ENCODE measurements around the gene FBN2.

Gene FBN2

DNA sequence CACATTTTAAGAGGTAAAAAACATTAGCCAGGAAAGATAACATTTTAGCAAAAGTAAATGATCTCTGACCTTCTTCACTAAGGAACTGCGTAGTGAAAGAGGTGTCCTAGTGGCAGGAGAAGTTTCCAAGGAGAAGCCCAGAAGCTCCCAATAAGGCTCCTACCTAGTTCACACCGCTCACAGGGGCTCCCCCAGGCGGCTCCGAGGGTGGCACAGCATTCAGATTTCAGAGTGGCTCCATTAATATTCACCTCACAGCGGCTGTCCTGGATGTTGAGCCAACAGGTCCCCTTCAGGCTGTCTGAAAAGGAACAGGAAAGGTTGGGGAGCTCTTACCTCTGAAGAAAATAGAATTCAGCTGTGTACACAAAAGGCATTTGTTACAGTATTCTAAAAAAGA, 187.3 kb downstream of the FBN2 start:
- Histone ChIP-seq H3K9ac (ENCODE audit: low read length) (no peak overlapping the region), H3K36me3 (ENCODE audit: insufficient read depth, low read length) (no peaks in the 10 kb centered on the region), H3K4me3 (ENCODE audit: low read depth in 1 of 2, low read length in 2 of 2) (no peak overlapping the region), H3K4me1 (ENCODE audit: insufficient read depth, low read length) (no peaks in the 10 kb centered on the region), H3K27me3 (ENCODE audit: control insufficient read depth in 1 of 2, insufficient read depth in 2 of 2, low read length in 2 of 2) (no peaks in the 10 kb centered on the region), H3K9me3 (ENCODE audit: low read length) (no peaks in the 10 kb centered on the region), H3K27ac (ENCODE audit: low read depth, low read length) (no peak overlapping the region)

DNA sequence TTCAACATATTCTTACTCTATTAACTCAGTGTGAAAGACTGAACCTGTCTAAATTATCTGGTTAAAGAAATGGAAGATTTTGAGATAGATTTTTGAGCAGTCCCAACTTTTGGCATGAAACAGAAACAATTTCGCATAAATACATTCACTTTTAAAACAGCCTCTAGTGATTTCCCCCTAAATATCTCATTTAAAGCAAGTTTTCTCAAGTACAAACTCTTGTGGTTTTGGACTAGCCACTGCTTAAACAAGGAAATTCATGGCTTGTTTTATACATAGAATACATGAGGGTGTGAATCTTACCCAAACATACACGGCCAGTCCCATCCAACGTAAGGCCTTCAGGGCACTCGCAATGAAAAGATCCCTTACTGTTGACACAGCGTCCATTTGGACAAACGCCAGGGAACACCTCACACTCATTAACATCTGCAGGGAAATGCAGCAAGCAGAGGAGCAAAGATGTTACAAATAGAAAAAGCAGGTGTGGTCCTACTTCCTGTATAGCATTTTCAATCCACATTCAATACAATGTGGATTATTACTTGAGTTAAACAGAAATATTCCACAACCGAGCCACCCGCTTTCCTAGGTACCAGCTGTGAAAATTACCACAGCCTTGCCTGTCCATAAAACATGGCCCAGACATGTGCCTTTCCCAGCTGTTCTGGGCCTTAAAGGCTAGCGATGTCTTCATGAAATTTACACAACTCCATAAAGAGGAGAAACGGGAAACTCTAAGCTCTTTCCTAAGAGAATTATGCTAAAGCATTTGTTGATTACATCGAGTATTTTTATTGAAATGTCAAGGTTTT, 188.8 kb downstream of the FBN2 start:
- H3K9me3 ChIP-seq (ENCODE audit: low read length): no peaks in the 10 kb centered on the region
- no peaks in the 10 kb centered on the region for H3K36me3 ChIP-seq (ENCODE audit: insufficient read depth, low read length)
- H3K27ac ChIP-seq (ENCODE audit: low read depth, low read length): no peak overlapping the region
- no peaks in the 10 kb centered on the region for H3K4me1 ChIP-seq (ENCODE audit: insufficient read depth, low read length)
- H3K9ac ChIP-seq (ENCODE audit: low read length): no peak overlapping the region
- H3K4me3 ChIP-seq (ENCODE audit: low read depth in 1 of 2, low read length in 2 of 2): no peak overlapping the region
- H3K27me3 ChIP-seq (ENCODE audit: control insufficient read depth in 1 of 2, insufficient read depth in 2 of 2, low read length in 2 of 2): no peaks in the 10 kb centered on the region

DNA sequence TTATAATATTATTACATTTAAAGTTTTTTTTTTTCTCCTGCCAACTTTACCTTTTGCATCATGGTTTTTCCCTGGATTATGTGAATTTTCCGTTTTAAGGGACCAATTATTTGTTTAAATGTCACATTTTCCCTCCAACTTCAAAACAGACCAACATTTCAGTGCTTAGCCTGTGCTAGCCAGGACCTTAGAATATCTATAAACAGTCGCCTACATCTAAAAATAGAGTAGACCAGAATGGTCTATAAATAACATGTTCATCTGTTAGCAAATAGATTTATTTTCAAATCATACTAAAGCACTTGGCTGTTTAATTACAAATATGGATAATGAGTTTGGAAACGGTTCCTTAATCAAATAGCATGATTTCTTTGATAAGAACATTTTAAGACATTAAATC, 192.0 kb downstream of the FBN2 start:
- H3K36me3 ChIP-seq (ENCODE audit: insufficient read depth, low read length): no peaks in the 10 kb centered on the region
- no peak overlapping the region for H3K4me3 ChIP-seq (ENCODE audit: low read depth in 1 of 2, low read length in 2 of 2)
- no peak overlapping the region for H3K9ac ChIP-seq (ENCODE audit: low read length)
- no peaks in the 10 kb centered on the region for H3K4me1 ChIP-seq (ENCODE audit: insufficient read depth, low read length)
- H3K9me3 ChIP-seq (ENCODE audit: low read length): no peaks in the 10 kb centered on the region
- H3K27me3 ChIP-seq (ENCODE audit: control insufficient read depth in 1 of 2, insufficient read depth in 2 of 2, low read length in 2 of 2): no peaks in the 10 kb centered on the region
- H3K27ac ChIP-seq (ENCODE audit: low read depth, low read length): no peak overlapping the region

DNA sequence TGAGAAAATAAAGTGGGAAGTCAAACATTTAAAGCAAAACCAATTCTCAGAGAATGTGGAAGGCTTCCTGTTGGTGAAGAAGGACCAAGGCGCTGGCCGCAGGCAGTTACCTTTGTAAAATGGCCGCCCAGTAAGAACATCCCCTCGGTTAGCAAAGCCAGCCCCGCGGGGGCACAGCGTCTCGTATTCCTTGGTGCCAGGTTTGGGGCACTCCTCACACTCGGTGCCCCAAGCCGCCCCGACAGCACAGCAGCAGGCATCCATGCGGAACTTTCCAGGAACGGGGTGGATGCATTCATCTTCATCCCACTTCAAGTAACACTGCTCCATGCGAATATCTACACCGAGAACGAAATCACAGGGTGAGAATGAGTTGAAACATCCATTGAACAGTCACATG, 192.8 kb downstream of the FBN2 start:
- Histone ChIP-seq H3K27me3 (ENCODE audit: control insufficient read depth in 1 of 2, insufficient read depth in 2 of 2, low read length in 2 of 2) (no peaks in the 10 kb centered on the region), H3K9me3 (ENCODE audit: low read length) (no peaks in the 10 kb centered on the region), H3K9ac (ENCODE audit: low read length) (no peak overlapping the region), H3K4me3 (ENCODE audit: low read depth in 1 of 2, low read length in 2 of 2) (no peak overlapping the region), H3K36me3 (ENCODE audit: insufficient read depth, low read length) (no peaks in the 10 kb centered on the region), H3K27ac (ENCODE audit: low read depth, low read length) (no peak overlapping the region), H3K4me1 (ENCODE audit: insufficient read depth, low read length) (no peaks in the 10 kb centered on the region)

DNA sequence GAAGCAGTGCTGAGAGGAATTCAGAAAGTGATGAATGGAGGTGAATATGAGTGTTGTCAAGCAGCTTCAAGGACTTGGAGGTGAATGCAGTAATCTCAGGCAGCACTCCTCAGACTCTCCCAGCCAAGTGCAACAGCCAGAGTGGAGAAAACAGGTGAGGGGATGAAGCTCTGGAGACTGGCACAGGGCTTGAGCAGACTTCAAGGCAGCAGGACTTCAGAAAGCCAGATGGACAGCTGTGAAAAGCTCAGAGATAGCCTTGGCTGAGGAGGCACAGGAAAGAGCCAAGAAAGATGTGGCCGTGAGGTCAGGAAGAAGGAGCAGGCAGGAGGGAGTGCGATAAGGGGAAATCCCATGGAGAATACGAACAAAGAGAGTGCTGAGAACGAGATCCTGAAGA, 194.9 kb downstream of the FBN2 start:
- no peak overlapping the region for H3K4me3 ChIP-seq (ENCODE audit: low read depth in 1 of 2, low read length in 2 of 2)
- no peak overlapping the region for H3K27ac ChIP-seq (ENCODE audit: low read depth, low read length)
- H3K36me3 ChIP-seq (ENCODE audit: insufficient read depth, low read length): no peaks in the 10 kb centered on the region
- H3K27me3 ChIP-seq (ENCODE audit: control insufficient read depth in 1 of 2, insufficient read depth in 2 of 2, low read length in 2 of 2): no peaks in the 10 kb centered on the region
- H3K4me1 ChIP-seq (ENCODE audit: insufficient read depth, low read length): no peaks in the 10 kb centered on the region
- no peaks in the 10 kb centered on the region for H3K9me3 ChIP-seq (ENCODE audit: low read length)
- no peak overlapping the region for H3K9ac ChIP-seq (ENCODE audit: low read length)

DNA sequence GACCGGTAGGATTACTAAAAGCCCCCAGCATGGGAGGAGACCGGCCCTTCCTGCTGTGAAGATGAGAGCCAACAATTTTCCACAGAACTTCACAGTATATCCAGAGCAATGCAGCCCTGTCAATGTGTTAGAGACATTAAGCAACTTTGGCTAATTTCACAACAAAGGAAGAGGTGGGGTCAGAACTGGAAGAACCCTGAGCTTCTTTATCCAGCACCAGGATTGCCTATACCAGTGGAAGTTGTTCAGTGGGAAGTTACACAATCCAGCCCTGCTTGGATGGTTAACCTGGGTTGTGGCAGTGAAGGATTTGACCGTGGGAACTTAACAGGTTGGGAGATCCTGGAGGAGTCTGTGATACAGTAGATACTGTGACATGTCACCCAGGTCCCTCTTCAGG, 197.0 kb downstream of the FBN2 start:
- no peak overlapping the region for H3K27ac ChIP-seq (ENCODE audit: low read depth, low read length)
- H3K4me1 ChIP-seq (ENCODE audit: insufficient read depth, low read length): no peaks in the 10 kb centered on the region
- H3K36me3 ChIP-seq (ENCODE audit: insufficient read depth, low read length): no peaks in the 10 kb centered on the region
- no peaks in the 10 kb centered on the region for H3K9me3 ChIP-seq (ENCODE audit: low read length)
- H3K9ac ChIP-seq (ENCODE audit: low read length): no peak overlapping the region
- no peaks in the 10 kb centered on the region for H3K27me3 ChIP-seq (ENCODE audit: control insufficient read depth in 1 of 2, insufficient read depth in 2 of 2, low read length in 2 of 2)
- no peak overlapping the region for H3K4me3 ChIP-seq (ENCODE audit: low read depth in 1 of 2, low read length in 2 of 2)

DNA sequence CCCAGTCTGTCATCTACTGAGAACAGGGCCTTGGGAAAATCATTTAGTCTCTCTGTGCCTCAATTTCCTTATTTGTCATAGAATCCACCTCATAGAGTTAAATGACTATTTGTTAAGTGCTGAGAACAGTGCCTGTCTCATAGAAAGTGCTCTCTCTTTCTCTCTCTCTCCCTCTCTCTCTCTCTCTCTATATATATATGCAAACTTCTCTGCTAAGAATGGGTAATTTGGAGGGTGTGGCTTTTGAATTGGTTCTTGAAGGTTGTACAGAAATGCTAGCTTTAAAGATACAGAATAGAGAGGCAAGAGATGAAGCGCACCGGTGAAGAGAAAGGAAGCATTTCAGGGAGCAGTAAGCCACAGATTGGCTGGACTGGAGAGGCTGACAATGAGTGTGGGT, 197.4 kb downstream of the FBN2 start:
- H3K4me1 ChIP-seq (ENCODE audit: insufficient read depth, low read length): no peaks in the 10 kb centered on the region
- no peak overlapping the region for H3K27ac ChIP-seq (ENCODE audit: low read depth, low read length)
- no peaks in the 10 kb centered on the region for H3K36me3 ChIP-seq (ENCODE audit: insufficient read depth, low read length)

DNA sequence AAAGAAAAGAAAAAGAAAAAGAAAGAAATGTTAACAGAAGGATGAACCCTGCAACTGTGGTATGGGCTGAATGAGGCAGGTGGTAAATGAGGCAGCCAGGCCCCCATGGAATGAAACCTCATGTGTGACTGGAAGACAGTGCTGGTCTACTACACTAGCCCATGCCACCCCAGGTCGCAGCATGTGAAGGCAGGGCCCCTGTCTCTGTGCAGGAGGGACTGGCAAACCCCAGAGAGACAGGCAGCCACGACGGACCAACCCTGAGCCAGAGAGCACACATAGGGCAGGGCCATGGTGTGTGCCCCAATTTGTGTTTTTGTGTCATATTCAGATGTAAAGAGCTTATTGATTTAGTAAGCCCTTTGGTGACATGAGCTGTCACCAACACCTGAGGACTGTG, 198.5 kb downstream of the FBN2 start:
- Histone ChIP-seq H3K36me3 (ENCODE audit: insufficient read depth, low read length) (no peaks in the 10 kb centered on the region), H3K27ac (ENCODE audit: low read depth, low read length) (no peak overlapping the region)

More for the DNA sequence above, 197.4 kb downstream of the FBN2 start:
- no peak overlapping the region for H3K9ac ChIP-seq (ENCODE audit: low read length)
- H3K27me3 ChIP-seq (ENCODE audit: control insufficient read depth in 1 of 2, insufficient read depth in 2 of 2, low read length in 2 of 2): no peaks in the 10 kb centered on the region
- no peak overlapping the region for H3K4me3 ChIP-seq (ENCODE audit: low read depth in 1 of 2, low read length in 2 of 2)
- no peaks in the 10 kb centered on the region for H3K9me3 ChIP-seq (ENCODE audit: low read length)

DNA sequence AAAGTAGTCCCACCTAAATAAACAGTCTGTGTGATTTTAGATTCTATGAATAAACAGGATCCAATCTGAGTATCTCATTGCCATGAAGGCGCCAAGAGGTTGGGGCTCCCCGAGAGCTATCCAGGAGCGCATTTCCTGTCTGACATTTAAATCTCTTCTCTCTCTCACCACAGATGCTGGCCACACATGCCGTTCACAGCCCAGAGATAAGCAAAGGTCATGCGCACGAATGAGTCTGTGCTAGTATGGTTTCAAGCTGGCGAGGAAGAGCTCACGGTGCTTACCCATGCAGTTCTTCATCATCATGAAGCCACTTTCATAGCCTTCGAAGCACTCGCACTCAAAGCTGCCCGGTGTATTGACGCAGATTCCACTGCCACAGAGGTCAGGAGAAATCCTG, 199.4 kb downstream of the FBN2 start:
- Histone ChIP-seq H3K36me3 (ENCODE audit: insufficient read depth, low read length) (no peaks in the 10 kb centered on the region), H3K4me3 (ENCODE audit: low read depth in 1 of 2, low read length in 2 of 2) (no peak overlapping the region), H3K4me1 (ENCODE audit: insufficient read depth, low read length) (no peaks in the 10 kb centered on the region), H3K9ac (ENCODE audit: low read length) (no peak overlapping the region), H3K27me3 (ENCODE audit: control insufficient read depth in 1 of 2, insufficient read depth in 2 of 2, low read length in 2 of 2) (no peaks in the 10 kb centered on the region), H3K27ac (ENCODE audit: low read depth, low read length) (no peak overlapping the region), H3K9me3 (ENCODE audit: low read length) (no peaks in the 10 kb centered on the region)

More for the DNA sequence above, 198.5 kb downstream of the FBN2 start:
- Histone ChIP-seq H3K9ac (ENCODE audit: low read length) (no peak overlapping the region), H3K9me3 (ENCODE audit: low read length) (no peaks in the 10 kb centered on the region), H3K27me3 (ENCODE audit: control insufficient read depth in 1 of 2, insufficient read depth in 2 of 2, low read length in 2 of 2) (no peaks in the 10 kb centered on the region), H3K4me3 (ENCODE audit: low read depth in 1 of 2, low read length in 2 of 2) (no peak overlapping the region), H3K4me1 (ENCODE audit: insufficient read depth, low read length) (no peaks in the 10 kb centered on the region)

DNA sequence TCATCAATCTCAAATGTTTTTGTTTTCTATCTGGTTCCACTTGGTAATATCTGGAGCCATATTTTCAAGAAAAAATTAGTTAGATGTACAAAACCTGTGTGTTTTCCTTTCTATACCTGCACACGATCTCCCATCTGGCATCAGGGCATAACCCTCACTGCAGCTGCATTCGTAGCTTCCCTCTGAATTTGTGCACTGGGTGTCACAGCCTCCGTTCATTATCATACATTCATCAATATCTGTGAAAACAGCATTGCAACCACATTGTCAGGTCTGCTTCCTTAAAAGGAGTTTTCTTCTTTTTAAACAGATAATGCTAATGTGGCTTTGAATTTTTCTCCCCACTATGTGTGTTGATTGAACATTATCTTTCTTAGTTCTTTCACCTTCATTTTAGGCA, 202.7 kb downstream of the FBN2 start:
- Histone ChIP-seq H3K36me3 (ENCODE audit: insufficient read depth, low read length) (no peaks in the 10 kb centered on the region), H3K9ac (ENCODE audit: low read length) (no peak overlapping the region), H3K27me3 (ENCODE audit: control insufficient read depth in 1 of 2, insufficient read depth in 2 of 2, low read length in 2 of 2) (no peaks in the 10 kb centered on the region), H3K9me3 (ENCODE audit: low read length) (no peaks in the 10 kb centered on the region), H3K27ac (ENCODE audit: low read depth, low read length) (no peak overlapping the region), H3K4me3 (ENCODE audit: low read depth in 1 of 2, low read length in 2 of 2) (no peak overlapping the region), H3K4me1 (ENCODE audit: insufficient read depth, low read length) (no peaks in the 10 kb centered on the region)

DNA sequence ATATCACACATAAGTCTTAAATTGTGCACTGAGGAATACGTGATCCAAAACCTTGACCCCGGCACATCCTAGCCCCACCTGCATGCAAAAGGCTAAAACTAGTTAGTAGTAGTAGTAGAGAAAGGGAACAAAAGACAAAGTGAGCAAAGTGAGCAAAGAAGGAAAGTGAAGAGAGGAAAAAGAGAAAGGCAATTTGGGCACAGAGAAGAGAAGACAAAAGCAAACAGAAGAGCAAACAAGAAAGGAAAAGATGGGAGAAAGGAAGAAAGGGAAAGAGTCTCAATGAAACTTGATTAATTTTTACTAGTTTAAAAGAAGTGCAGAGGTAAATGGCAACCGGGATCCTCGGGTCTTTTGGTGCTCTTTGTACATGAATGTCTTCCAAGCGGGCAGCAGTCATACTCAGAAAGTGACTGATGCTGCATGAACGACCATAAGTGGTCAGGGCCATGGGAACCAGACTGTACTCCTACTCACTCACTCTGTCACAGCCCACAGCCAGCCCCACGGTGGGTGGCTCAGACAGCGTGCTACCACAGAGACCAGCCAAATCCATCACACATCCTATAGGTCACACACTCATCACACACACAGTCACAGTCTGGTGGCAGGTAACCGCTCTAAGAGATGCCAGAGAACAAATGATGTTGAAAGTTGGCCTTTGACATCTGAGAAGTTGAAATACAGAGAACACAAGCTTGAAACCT, 203.9 kb downstream of the FBN2 start:
- no peaks in the 10 kb centered on the region for H3K4me1 ChIP-seq (ENCODE audit: insufficient read depth, low read length)
- no peak overlapping the region for H3K4me3 ChIP-seq (ENCODE audit: low read depth in 1 of 2, low read length in 2 of 2)
- no peak overlapping the region for H3K27ac ChIP-seq (ENCODE audit: low read depth, low read length)
- no peaks in the 10 kb centered on the region for H3K27me3 ChIP-seq (ENCODE audit: control insufficient read depth in 1 of 2, insufficient read depth in 2 of 2, low read length in 2 of 2)
- H3K36me3 ChIP-seq (ENCODE audit: insufficient read depth, low read length): no peaks in the 10 kb centered on the region
- no peak overlapping the region for H3K9ac ChIP-seq (ENCODE audit: low read length)
- H3K9me3 ChIP-seq (ENCODE audit: low read length): no peaks in the 10 kb centered on the region

DNA sequence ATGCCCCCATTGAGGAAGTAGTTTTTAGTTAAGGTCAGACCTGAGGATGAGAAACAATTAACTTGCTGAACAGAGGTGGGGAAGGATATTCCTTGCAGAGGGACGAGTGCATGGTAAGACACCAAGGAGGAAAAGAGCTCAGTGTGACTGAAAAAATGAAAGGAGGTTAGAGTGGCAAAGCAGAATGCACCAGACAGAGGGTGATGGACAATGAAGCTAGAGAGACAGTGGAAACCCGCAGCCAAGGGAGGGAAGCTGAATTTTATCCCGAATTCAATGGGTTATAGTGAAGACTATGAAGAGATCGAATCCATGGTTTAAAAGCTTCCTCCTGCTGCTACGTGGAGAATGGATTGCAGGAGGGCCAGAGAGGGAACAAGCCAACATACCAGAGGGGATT, 206.8 kb downstream of the FBN2 start:
- H3K9me3 ChIP-seq (ENCODE audit: low read length): no peaks in the 10 kb centered on the region
- H3K4me3 ChIP-seq (ENCODE audit: low read depth in 1 of 2, low read length in 2 of 2): no peak overlapping the region
- no peaks in the 10 kb centered on the region for H3K27me3 ChIP-seq (ENCODE audit: control insufficient read depth in 1 of 2, insufficient read depth in 2 of 2, low read length in 2 of 2)
- no peaks in the 10 kb centered on the region for H3K36me3 ChIP-seq (ENCODE audit: insufficient read depth, low read length)
- no peak overlapping the region for H3K9ac ChIP-seq (ENCODE audit: low read length)
- H3K4me1 ChIP-seq (ENCODE audit: insufficient read depth, low read length): peaks cover 5% of the 10 kb centered on the region
- no peak overlapping the region for H3K27ac ChIP-seq (ENCODE audit: low read depth, low read length)
